ENCODE measurements around the gene GIGYF1. TPM values are rescaled to one million over a fixed set of nuclear protein-coding genes. Genes with fewer than 3 reads are reported as not detected.

GIGYF1 gene
- total and polyA plus RNA-seq, 2 of the 13 experiments (the other 11 are each of a cell fraction or from before 2014, with no cell fraction given) = 7.6 to 16.1 TPM

- TF ChIP-seq, protein P1, sequence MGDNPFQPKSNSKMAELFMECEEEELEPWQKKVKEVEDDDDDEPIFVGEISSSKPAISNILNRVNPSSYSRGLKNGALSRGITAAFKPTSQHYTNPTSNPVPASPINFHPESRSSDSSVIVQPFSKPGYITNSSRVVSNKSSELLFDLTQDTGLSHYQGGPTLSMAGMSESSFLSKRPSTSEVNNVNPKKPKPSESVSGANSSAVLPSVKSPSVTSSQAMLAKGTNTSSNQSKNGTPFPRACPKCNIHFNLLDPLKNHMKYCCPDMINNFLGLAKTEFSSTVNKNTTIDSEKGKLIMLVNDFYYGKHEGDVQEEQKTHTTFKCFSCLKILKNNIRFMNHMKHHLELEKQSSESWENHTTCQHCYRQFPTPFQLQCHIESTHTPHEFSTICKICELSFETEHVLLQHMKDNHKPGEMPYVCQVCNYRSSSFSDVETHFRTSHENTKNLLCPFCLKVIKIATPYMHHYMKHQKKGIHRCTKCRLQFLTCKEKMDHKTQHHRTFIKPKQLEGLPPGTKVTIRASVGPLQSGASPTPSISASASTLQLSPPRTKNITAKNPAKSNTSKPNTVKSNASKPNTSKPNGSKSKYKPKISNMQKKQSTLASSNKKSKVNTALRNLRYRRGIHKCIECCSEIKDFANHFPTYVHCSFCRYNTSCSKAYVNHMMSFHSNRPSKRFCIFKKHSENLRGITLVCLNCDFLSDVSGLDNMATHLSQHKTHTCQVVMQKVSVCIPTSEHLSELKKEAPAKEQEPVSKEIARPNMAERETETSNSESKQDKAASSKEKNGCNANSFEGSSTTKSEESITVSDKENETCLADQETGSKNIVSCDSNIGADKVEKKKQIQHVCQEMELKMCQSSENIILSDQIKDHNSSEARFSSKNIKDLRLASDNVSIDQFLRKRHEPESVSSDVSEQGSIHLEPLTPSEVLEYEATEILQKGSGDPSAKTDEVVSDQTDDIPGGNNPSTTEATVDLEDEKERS (CRISPR knock-in tag; IDR thresholded peaks at IDR 0.05) = no peak
- TF ChIP-seq SIN3B (IDR thresholded peaks at IDR 0.05; ENCODE audit: low read length) = no peak
- no peak for TF ChIP-seq ZNF672 (CRISPR knock-in tag; IDR thresholded peaks at IDR 0.05)
- no peak for TF ChIP-seq ZNF891 (CRISPR knock-in tag; IDR thresholded peaks at IDR 0.05)
- TF ChIP-seq, protein P2, sequence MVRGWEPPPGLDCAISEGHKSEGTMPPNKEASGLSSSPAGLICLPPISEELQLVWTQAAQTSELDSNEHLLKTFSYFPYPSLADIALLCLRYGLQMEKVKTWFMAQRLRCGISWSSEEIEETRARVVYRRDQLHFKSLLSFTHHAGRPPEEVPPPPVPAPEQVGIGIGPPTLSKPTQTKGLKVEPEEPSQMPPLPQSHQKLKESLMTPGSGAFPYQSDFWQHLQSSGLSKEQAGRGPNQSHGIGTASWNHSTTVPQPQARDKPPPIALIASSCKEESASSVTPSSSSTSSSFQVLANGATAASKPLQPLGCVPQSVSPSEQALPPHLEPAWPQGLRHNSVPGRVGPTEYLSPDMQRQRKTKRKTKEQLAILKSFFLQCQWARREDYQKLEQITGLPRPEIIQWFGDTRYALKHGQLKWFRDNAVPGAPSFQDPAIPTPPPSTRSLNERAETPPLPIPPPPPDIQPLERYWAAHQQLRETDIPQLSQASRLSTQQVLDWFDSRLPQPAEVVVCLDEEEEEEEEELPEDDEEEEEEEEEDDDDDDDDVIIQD (CRISPR knock-in tag; IDR thresholded peaks at IDR 0.05; ENCODE audit: low read depth) = no peak
- TF ChIP-seq ZBTB37 (CRISPR knock-in tag; IDR thresholded peaks at IDR 0.05) = no peak
- TF ChIP-seq ZNF567 (CRISPR knock-in tag; IDR thresholded peaks at IDR 0.05; ENCODE audit: borderline replicate concordance) = no peak
- 0 out of 2 replicates have a peak, but pooled peaks have one; percentile 2 for TF ChIP-seq ZNF550 (CRISPR knock-in tag; IDR thresholded peaks at IDR 0.05; ENCODE audit: borderline replicate concordance)
- no peak for TF ChIP-seq DRAP1 (CRISPR knock-in tag; IDR thresholded peaks at IDR 0.05)
- no peak for TF ChIP-seq MED8 (CRISPR knock-in tag; IDR thresholded peaks at IDR 0.05; ENCODE audit: insufficient replicate concordance)
- TF ChIP-seq MIER2 (CRISPR knock-in tag; IDR thresholded peaks at IDR 0.05) = no peak
- TF ChIP-seq HMGXB4 (CRISPR knock-in tag; IDR thresholded peaks at IDR 0.05; ENCODE audit: borderline replicate concordance in 1 of 2, low read depth in 1 of 2) = no peak
- no peak for TF ChIP-seq ZNF253 (CRISPR knock-in tag; IDR thresholded peaks at IDR 0.05; ENCODE audit: borderline replicate concordance)
- no peak for TF ChIP-seq CBFB (CRISPR knock-in tag; IDR thresholded peaks at IDR 0.05)
- no peak for TF ChIP-seq ZNF7 (CRISPR knock-in tag; IDR thresholded peaks at IDR 0.05)
- no peak for TF ChIP-seq TBX3 (IDR thresholded peaks at IDR 0.05; ENCODE audit: borderline replicate concordance)
- TF ChIP-seq ARID3A (IDR thresholded peaks at IDR 0.05; ENCODE audit: low read depth, low read length) = no peak
- no peak for TF ChIP-seq CBX2 (IDR thresholded peaks at IDR 0.05; ENCODE audit: low read depth, low read length)
- TF ChIP-seq CBX2 (CRISPR knock-in tag; IDR thresholded peaks at IDR 0.05; ENCODE audit: low read depth) = no peak
- TF ChIP-seq KMT2A (CRISPR knock-in tag; IDR thresholded peaks at IDR 0.05) = 0 out of 2 replicates have a peak, but pooled peaks have one; percentile 19
Measured at GRCh38 chr7:100721505-100721812, 27.4 kb upstream of the GIGYF1 start (continued).

Measured in HepG2 (cell line).